Kidney glomerular epithelial cell (primary cell): ENCODE results near the gene PMS2.
"Not testable (repeated sequence)": the region's sequence is repeated elsewhere in the genome, so short reads cannot be mapped to it uniquely, and the experiment has no call there.

Experiments
- DNase-seq: peaks from one replicate; lab custom pipeline; 2025; lab: John Stamatoyannopoulos, UW

The PMS2 gene

GRCh38 chr7:6012355-6013104 is 3.7 kb upstream of the PMS2 start:
- DNase-seq = no peak

GRCh38 chr7:6011541-6011940 is 2.7 kb upstream of the PMS2 start:
- no peak for DNase-seq

- not testable (repeated sequence) for DNase-seq
Observed at GRCh38 chr7:6010370-6010769, 1.5 kb upstream of the PMS2 start.

GRCh38 chr7:6007835-6008590 is 836 bp downstream of the PMS2 start:
- not testable (repeated sequence) for DNase-seq

GRCh38 chr7:6007386-6007785 is 1.5 kb downstream of the PMS2 start:
- no peak for DNase-seq

GRCh38 chr7:5997210-5997808 is 11.5 kb downstream of the PMS2 start:
- DNase-seq = peak; percentile 40

- not testable (repeated sequence) for DNase-seq
Observed at GRCh38 chr7:5987061-5987460, 21.8 kb downstream of the PMS2 start.

GRCh38 chr7:5979680-5980314 is 29.1 kb downstream of the PMS2 start:
- DNase-seq = not testable (repeated sequence)

GRCh38 chr7:5973580-5973979 is 35.3 kb downstream of the PMS2 start:
- not testable (repeated sequence) for DNase-seq

- not testable (repeated sequence) for DNase-seq
Observed at GRCh38 chr7:5970347-5970911, 38.4 kb downstream of the PMS2 start, which contains the start of gene RSPH10B. TSS of gene RSPH10B (minus strand) at chr7:5970689. CDS start at chr7:5967116, 3,573 bp downstream.

GRCh38 chr7:5963810-5964209 is 45.0 kb downstream of the PMS2 start:
- DNase-seq = not testable (repeated sequence)

GRCh38 chr7:5963205-5963604 is 45.6 kb downstream of the PMS2 start:
- DNase-seq = not testable (repeated sequence)

GRCh38 chr7:5934945-5935450 is 73.9 kb downstream of the PMS2 start:
- not testable (repeated sequence) for DNase-seq

GRCh38 chr7:5931905-5932644 is 76.8 kb downstream of the PMS2 start:
- DNase-seq = not testable (repeated sequence)

- DNase-seq = not testable (repeated sequence)
Observed at GRCh38 chr7:5931250-5931649, 77.6 kb downstream of the PMS2 start.

- not testable (repeated sequence) for DNase-seq
Observed at GRCh38 chr7:5930290-5930689, 78.6 kb downstream of the PMS2 start.

GRCh38 chr7:5926263-5926870 is 82.5 kb downstream of the PMS2 start:
- not testable (repeated sequence) for DNase-seq

GRCh38 chr7:5924630-5925029 is 84.2 kb downstream of the PMS2 start:
- DNase-seq = not testable (repeated sequence)

GRCh38 chr7:5924180-5924579 is 84.7 kb downstream of the PMS2 start:
- DNase-seq = not testable (repeated sequence)
